ENCODE results near the gene ZNF549.

Gene ZNF549

DNA sequence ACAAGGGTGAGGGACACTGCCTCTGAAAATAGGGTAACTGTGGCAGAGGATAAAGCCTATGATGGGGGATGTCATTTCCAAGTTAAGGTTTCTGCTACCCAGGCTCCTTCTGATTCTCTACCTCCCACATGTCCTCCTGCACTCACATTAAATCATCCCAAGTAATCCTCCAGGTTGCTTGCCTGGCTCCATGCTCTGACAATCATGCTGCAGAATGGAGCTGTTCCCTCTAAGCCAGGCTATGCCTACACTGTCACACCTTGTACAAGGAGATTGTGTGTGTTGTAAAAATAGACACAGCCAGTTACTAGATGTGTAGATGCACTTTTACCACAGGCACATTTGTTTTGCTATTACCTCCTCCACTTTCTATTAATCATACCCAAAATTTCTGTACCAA lies 43.6 kb downstream of the ZNF549 start:
- ATAC-seq = no peak

DNA sequence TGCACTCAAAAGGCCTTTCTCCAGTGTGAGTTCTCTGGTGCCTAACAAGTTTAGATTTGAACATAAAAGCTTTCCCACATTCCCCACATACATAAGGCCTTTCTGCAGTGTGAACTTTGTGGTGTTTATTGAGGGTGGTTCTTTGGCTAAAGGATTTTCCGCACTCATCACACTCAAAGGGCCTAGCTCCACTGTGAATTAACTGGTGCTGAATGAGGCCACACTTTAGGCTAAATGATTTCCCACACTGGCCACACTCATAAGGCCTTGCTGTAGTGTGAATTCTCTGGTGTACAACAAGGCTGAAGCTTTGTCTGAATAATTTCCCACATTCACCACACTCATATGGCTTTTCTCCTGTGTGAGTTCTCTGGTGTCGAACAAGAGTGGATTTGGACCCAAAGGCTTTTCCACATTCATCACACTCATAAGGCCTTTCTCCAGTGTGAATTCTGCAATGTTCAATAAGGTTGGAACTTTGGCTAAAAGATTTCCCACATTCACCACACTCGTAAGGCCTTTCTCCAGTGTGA lies 45.3 kb downstream of the ZNF549 start:
- no peak for ATAC-seq

DNA sequence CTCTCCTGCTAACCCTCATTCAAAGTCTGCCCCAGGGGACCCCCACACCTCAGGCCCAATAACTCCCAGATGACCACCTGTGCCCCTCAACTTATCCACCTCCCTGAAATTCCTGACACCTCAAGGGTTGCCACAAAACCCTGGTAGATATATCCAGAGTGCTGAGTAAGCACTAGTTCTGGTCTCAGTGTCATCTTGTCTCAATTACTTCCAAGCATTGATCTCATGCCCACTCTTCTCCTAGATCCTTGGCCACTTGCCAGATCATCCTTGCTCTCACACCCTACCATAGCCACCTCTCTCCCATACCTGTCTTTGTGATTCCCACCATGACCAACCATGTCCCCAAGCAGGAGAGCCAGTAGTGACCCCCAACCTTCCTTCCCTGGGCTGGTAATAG lies 49.5 kb downstream of the ZNF549 start:
- no peak for ATAC-seq

DNA sequence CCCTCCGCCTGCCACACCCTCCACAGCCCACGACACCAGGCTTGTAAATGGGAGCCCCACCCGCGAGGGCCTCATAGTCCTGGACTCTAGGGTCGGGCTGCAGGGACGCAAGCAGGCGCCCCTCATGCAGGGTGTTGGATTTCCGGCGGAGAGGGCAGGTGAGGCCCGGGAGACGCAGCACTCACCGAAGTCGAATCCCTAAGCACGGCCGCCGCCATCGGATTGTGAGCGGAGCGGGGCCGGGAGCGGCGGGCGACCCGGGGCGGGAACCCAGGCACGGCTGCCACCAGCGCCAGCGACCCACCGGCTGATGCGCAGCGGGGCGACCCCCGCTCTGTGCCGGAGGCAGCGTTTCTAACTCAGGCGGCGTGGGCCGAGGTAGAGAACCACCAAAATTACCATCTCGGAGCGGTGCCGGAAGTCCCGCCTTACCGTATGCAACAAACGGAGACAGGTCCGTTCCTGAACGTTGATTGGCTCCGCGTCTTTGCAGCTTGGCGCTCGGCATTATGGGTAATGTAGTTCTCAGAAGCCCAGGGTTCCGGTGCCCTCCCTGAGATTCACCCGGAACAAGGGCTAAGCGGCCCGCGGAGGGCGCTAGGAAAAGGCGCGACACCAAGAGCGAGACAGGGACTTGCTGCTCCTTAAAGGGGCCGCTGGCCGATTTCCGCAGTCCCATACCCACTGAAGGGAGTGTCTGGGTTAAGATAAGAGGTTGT lies 51.5 kb downstream of the ZNF549 start, which contains the start of gene ZNF416:
TSS of gene ZNF416 (minus strand) at position 425 of the 719 bp plus-strand sequence. CDS start at position 218, 207 bp downstream.
- peak; percentile 97 to 98 for ATAC-seq

DNA sequence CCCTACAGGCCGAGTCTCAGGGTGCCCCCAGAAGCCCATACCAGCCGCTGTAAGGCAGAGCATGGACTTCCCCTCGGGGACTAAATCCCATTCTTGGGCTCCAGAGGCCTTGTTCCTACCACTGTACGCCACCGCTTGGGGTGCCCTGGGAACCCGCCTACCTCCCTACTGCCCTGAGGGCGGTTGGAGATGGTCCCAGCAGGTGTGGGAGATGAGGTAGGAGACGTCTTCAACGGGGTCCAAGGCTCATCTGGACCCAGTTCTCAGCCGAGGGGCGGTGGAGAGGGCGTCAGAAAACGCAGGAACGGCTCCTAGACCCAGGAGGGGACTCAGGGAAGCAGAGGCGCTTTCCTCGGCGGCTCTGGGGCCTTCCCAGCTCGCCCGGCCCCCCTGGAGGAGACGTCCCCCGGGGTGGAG lies 56.0 kb downstream of the ZNF549 start:
- no peak for ATAC-seq

DNA sequence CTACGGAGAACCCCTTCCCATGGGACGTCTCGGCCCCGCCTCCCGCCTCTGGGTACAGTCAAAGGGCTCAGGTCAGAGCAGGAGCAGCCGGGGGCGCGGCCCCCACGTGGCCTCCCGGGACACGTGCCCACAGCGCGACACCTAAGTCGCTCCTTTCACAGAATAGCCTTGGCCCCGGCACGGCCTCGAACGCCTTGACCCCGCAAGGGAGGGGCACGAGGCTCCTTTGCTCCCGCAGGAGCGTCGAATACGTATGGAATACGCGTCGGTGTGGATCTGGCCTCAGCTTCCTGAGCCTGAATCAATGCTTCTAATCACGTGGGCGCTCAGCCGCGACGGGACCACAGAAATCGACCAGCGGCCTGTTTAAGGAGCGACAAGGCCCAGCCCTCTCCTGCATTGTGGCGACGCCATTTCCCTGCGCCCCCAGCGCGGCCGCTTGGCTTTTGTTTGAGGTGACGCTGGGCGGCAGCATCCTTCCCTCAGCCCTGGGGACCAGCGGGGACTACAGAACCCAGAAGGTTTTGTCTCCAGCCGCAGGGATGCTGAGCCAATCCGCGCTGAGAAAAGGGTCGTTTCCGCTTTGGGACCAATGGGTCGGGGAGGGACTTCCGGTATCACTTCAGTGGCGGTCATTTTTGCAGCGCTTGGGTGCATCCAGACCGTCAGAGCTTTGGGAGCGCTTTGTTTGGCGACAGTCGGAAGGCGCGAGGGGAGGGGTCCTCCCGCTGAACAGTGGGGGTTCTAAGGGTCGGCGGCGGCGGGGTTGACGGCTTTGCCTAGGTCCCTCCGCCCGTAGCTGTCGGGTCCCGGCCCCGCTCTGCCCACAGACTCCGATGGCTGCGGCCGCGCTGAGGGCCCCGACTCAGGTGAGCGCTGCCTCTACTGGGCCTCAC lies 56.6 kb downstream of the ZNF549 start, which contains the start of gene ZIK1:
TSS of gene ZIK1 (plus strand) at position 625 of the 896 bp plus-strand sequence. CDS start at position 837, 212 bp downstream.
- ATAC-seq = peak; percentile 91 to 93

DNA sequence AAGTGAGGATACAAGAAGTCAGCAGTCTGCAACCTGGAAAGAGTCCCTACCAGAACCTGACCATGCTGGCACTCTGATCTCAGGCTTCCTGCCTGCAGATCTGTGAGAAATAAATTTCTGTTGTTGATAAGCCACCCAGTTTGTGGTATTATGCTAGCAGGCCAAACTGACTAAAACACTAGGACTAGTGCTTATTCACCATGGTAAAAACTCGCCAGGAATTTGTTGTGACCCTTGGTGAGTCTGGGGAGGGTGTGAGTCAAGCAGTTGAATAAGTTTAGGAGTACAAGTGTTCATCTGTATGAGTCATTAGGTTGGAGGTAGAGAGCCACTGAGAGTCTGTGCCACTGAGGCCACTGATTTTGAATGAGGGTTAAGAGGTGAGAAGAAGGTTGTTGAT lies 60.4 kb downstream of the ZNF549 start:
- no peak for ATAC-seq

DNA sequence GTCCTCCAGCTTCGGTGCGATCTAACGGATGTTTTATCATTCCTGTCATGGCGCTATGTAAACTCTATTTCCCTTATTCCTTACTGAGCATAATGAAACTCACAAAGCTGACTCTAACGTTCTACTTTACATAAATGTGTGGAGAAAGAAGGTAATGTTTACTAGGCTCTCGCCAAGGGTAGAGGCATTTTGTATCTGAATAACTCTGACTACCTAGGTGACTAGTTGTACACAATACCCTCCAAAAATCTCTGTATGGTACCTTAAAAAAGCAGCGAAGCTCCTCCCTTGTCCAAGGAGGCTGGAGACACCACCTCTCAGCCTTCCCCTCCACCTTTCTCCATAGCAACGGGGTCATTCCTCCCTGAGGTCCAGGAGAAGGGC lies 72.2 kb downstream of the ZNF549 start:
- ATAC-seq = peak; percentile 6 to 8

DNA sequence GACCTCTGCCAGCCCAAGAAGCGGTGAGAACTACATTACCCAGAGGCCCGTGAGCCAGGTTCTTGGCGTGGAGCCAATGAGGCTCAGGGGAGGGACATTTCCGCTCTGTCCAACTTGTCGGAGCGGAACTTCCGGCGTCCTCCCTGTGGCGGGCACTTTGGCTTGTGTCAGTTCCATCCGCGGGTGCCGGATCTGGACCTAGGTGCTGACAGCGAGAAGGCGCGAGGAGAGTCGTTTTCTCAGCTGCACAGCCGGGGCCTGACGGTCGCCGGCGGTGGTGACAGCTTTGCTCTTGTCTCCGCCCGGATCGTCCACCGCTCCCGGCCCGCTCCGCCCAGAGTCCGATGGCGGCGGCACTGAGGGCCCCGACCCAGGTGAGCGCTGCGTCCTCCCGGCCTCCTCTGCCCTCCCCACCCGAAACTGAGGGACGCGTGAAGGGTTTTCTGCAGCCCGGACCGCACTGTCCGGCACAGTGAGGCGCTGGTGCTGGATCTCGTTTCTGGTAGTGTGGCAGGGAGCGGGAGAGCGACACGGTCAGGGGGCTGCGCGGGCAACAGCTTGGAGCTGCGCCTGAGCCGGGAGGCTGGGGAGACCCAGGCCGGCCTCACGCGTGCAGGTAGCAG lies 72.7 kb downstream of the ZNF549 start, which contains the start of gene ZNF530:
TSS of gene ZNF530 (plus strand) at position 125 of the 623 bp plus-strand sequence. CDS start 4,461 bp downstream, outside the sequence.
- ATAC-seq = peak; percentile 100

DNA sequence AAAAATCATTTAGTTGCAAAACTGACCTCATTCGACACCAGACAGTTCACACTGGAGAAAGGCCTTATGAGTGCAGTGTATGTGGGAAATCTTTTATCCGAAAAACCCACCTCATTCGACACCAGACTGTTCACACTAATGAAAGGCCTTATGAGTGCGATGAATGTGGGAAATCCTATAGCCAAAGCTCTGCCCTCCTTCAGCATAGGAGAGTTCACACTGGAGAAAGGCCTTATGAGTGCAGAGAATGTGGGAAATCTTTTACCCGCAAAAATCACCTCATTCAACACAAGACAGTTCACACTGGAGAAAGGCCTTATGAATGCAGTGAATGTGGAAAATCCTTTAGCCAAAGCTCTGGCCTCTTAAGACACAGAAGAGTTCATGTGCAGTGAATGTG lies 79.8 kb downstream of the ZNF549 start:
- no peak for ATAC-seq
